Prostate gland (tissue), 2 donors: ENCODE results near the gene RBM45. TPM values are rescaled to one million over a fixed set of nuclear protein-coding genes. Genes with fewer than 3 reads are reported as not detected.

Source experiments
- DNase-seq: peaks from one replicate; pipeline ENCODE4 v3.0.0-alpha.2; 2019; ENCODE audit warnings: low spot score
- H3K27ac ChIP-seq, 2 donors: fragments of 200-600 bp; sonication (generic); 2 replicates each; pipeline ENCODE4 v1.5.1; 2017 to 2019
- H3K27me3 ChIP-seq: fragments of 200-600 bp; sonication (generic); replicated peaks from 2 replicates; pipeline ENCODE4 v1.5.1; 2019; ENCODE audit not compliant: insufficient read depth
- H3K36me3 ChIP-seq, 2 donors: fragments of 200-600 bp; sonication (generic); 1 replicate in 1 of 2; 2 replicates in 1 of 2; pipeline versions ENCODE4 v1.5.1 to v1.8.1; 2017 to 2019
- H3K4me1 ChIP-seq: fragments of 200-600 bp; sonication (generic); replicated peaks from 2 replicates; pipeline ENCODE4 v1.5.1; 2019
- H3K4me3 ChIP-seq, 2 donors: fragments of 200-600 bp; sonication (generic); 2 replicates each; pipeline ENCODE4 v1.5.1; 2017 to 2019
- H3K9me3 ChIP-seq: fragments of 200-600 bp; sonication (generic); 2 replicates; pipeline ENCODE4 v1.5.1; 2017
- CTCF ChIP-seq, 4 experiments: fragments of 200-600 bp in 2 of 4; fragments of 450-650 bp in 2 of 4; sonication (generic) in 2 of 4; IDR thresholded peaks; 1 replicate in 3 of 4; 2 replicates in 1 of 4; pipeline ENCODE4 v1.5.1; 2016 to 2019; ENCODE audit warnings: antibody characterized with exemption in 4 of 4, mild to moderate bottlenecking in 2 of 4, moderate library complexity in 2 of 4
- POLR2A ChIP-seq: fragments of 450-650 bp; IDR thresholded peaks from one replicate; pipeline ENCODE4 v1.6.1; 2016; ENCODE audit warnings: antibody characterized with exemption, mild to moderate bottlenecking
- POLR2AphosphoS5 ChIP-seq: sonication (generic); formaldehyde crosslinking; IDR thresholded peaks from one replicate; pipeline ENCODE4 v1.6.1; 2017; ENCODE audit warnings: antibody characterized with exemption
- WGBS: methylation state at CpG from one replicate; pipeline ENCODE4 v1.1.5; 2018; 5-methylcytosine and 5-hydroxymethylcytosine counted together
- intact Hi-C: fragments of 100-400 bp; cut with DNase I; formaldehyde crosslinking; loops from one replicate; pipeline ENCODE4 v1.14.2; 2022
- total RNA-seq, 2 donors: library from RNA; depleted of rRNA; stranded (reverse); fragments of >200 nt; gene quantifications; one replicate each; pipeline ENCODE4 v1.1.0, GENCODE V29; 2016

Gene RBM45
- total RNA-seq, 2 donors from 2014 or later, result 9.7 to 19.0 TPM

- Histone ChIP-seq H3K9me3 (no peaks in the 10 kb centered on the region), H3K4me1 (no peaks in the 10 kb centered on the region), H3K36me3 (peaks cover 0 to 5% of the 10 kb centered on the region in 2 donors), H3K27me3 (no peaks in the 10 kb centered on the region), H3K4me3 (no peak overlapping the region), H3K27ac (no peak overlapping the region)
- intact Hi-C loops, result no loop called here
- TF ChIP-seq POLR2AphosphoS5, result no peak
- no peak for TF ChIP-seq POLR2A
- no peak for TF ChIP-seq CTCF (IDR thresholded peaks at IDR 0.05)
- DNase-seq, result no peak
- WGBS, result 93% methylated on average over 2 of the region's 2 CpGs
Observed at GRCh38 chr2:178123163-178123562, 10.9 kb downstream of the RBM45 start.

GRCh38 chr2:178125125-178125524 is 12.9 kb downstream of the RBM45 start:
- peaks cover 0 to 5% of the 10 kb centered on the region in 2 donors for H3K36me3 ChIP-seq
- H3K4me3 ChIP-seq, result no peak overlapping the region
- H3K9me3 ChIP-seq, result no peaks in the 10 kb centered on the region
- TF ChIP-seq POLR2AphosphoS5, result peak; percentile 23
- no peak for TF ChIP-seq POLR2A
- no peak for TF ChIP-seq CTCF (IDR thresholded peaks at IDR 0.05)
- H3K4me1 ChIP-seq, result no peaks in the 10 kb centered on the region
- H3K27ac ChIP-seq, result no peak overlapping the region
- H3K27me3 ChIP-seq, result no peaks in the 10 kb centered on the region
- no peak for DNase-seq
- intact Hi-C loops, result no loop called here

- no peak for DNase-seq
- Histone ChIP-seq H3K4me1 (no peaks in the 10 kb centered on the region), H3K27me3 (no peaks in the 10 kb centered on the region), H3K27ac (no peak overlapping the region), H3K4me3 (no peak overlapping the region), H3K36me3 (peaks cover 0 to 5% of the 10 kb centered on the region in 2 donors), H3K9me3 (no peaks in the 10 kb centered on the region)
- TF ChIP-seq CTCF (IDR thresholded peaks at IDR 0.05) (no peak), POLR2A (no peak)
- 74% methylated on average over 5 of the region's 5 CpGs for WGBS
- intact Hi-C loops, result no loop called here
Observed at GRCh38 chr2:178125862-178126261, 13.6 kb downstream of the RBM45 start.

- no peak for DNase-seq
Observed at GRCh38 chr2:178128836-178129630, 16.8 kb downstream of the RBM45 start.

More at GRCh38 chr2:178128836-178129630, 16.8 kb downstream of the RBM45 start:
- no peak overlapping the region for H3K4me3 ChIP-seq
- 92% methylated on average over 5 of the region's 5 CpGs for WGBS
- no peaks in the 10 kb centered on the region for H3K9me3 ChIP-seq
- TF ChIP-seq POLR2A, result no peak
- TF ChIP-seq CTCF (IDR thresholded peaks at IDR 0.05), result no peak
- TF ChIP-seq POLR2AphosphoS5, result no peak
- intact Hi-C loops, result no loop called here
- no peaks in the 10 kb centered on the region for H3K27me3 ChIP-seq
- no peaks in the 10 kb centered on the region for H3K4me1 ChIP-seq
- H3K27ac ChIP-seq, result no peak overlapping the region
- no peaks in the 10 kb centered on the region for H3K36me3 ChIP-seq
